GM12878 (cell line): ENCODE measurements around the gene PPP2R5C. TPM values are rescaled to one million over a fixed set of nuclear protein-coding genes. Genes with fewer than 3 reads are reported as not detected.

Experiments used
- ATAC-seq: fragments of 200-7000 bp; cut with Tn5 transposase; 3 replicates; pipeline ENCODE4 v1.9.1; 2020; ENCODE audit warnings: mild to moderate bottlenecking, moderate library complexity
- BruUV-seq: library from RNA; stranded (reverse); fragments of 400-500 nt; replicated peaks from 2 replicates; lab custom pipeline; 2021; lab: Mats Ljungman, UMichigan
- CTCF ChIA-PET: fragments of 300-600 bp; sonication (Branson Sonifier 250); formaldehyde crosslinking; extraction: SDS; loops from one replicate; lab custom pipeline; 2021; ENCODE audit warnings: inconsistent platforms; lab: Yijun Ruan, JAX
- POLR2A ChIA-PET: fragments of 350-600 bp; formaldehyde crosslinking; extraction: SDS; loops from one replicate; lab custom pipeline; 2021; ENCODE audit warnings: inconsistent platforms; lab: Charles Lee
- RAD21 ChIA-PET: fragments of 300-600 bp; sonication (Branson Sonifier 250); formaldehyde crosslinking; loops from one replicate; lab custom pipeline; 2023; ENCODE audit warnings: antibody characterized with exemption; ENCODE audit not compliant: unreplicated experiment; lab: Charles Lee
- SMC1A ChIA-PET: fragments of 300-600 bp; sonication (Branson Sonifier 250); formaldehyde crosslinking; loops from one replicate; lab custom pipeline; 2023; ENCODE audit not compliant: unreplicated experiment, uncharacterized antibody; lab: Charles Lee
- DNase-seq: peaks from one replicate; pipeline ENCODE4 v3.0.0-alpha.2; 2011; ENCODE audit warnings: low read depth, low spot score
- FAIRE-seq: peaks from 3 replicates; lab custom pipeline; 2011; peaks lifted over from hg19 to GRCh38; lab: Jason Lieb, UNC
- H2AFZ ChIP-seq: 2 replicates; pipeline ENCODE4 v1.6.0; 2011; ENCODE audit warnings: low read depth, low read length, control low read depth; ENCODE audit not compliant: control insufficient read depth
- H3K27ac ChIP-seq: 2 replicates; pipeline ENCODE4 v1.5.1; 2011; ENCODE audit warnings: control low read depth; ENCODE audit not compliant: control insufficient read depth, insufficient read depth
- H3K27me3 ChIP-seq, 2 experiments: replicated peaks in 1 of 2; 2 replicates each; pipeline versions ENCODE4 v1.6.0 to v1.6.1; 2011; ENCODE audit warnings: low read length in 1 of 2; ENCODE audit not compliant: control insufficient read depth in 2 of 2, insufficient read depth in 2 of 2
- H3K36me3 ChIP-seq, 2 experiments: 2 replicates each; pipeline ENCODE4 v1.5.1; 2011; ENCODE audit warnings: low read length in 1 of 2; ENCODE audit not compliant: control insufficient read depth in 2 of 2, insufficient read depth in 2 of 2
- H3K4me1 ChIP-seq: 2 replicates; pipeline ENCODE4 v1.6.1; 2011; ENCODE audit warnings: mild to moderate bottlenecking, low read length, moderate library complexity, mixed read lengths; ENCODE audit not compliant: control insufficient read depth, insufficient read depth
- H3K4me2 ChIP-seq: 2 replicates; pipeline ENCODE4 v1.6.0; 2011; ENCODE audit warnings: control low read depth; ENCODE audit not compliant: control insufficient read depth, insufficient read depth
- H3K4me3 ChIP-seq: fragments of 200-600 bp; sonication (generic); 2 replicates; pipeline ENCODE4 v1.5.1; 2016
- H3K79me2 ChIP-seq: 2 replicates; pipeline ENCODE4 v1.6.0; 2011; ENCODE audit warnings: low read length; ENCODE audit not compliant: control insufficient read depth, insufficient read depth
- H3K9ac ChIP-seq: 2 replicates; pipeline ENCODE4 v1.8.0; 2011; ENCODE audit warnings: low read length, control low read depth, mixed read lengths; ENCODE audit not compliant: control insufficient read depth, insufficient read depth
- H3K9me3 ChIP-seq: replicated peaks from 3 replicates; pipeline ENCODE4 v1.5.1; 2011; ENCODE audit warnings: mild to moderate bottlenecking, low read length; ENCODE audit not compliant: control insufficient read depth, insufficient read depth
- H4K20me1 ChIP-seq: 2 replicates; pipeline ENCODE4 v1.6.0; 2011; ENCODE audit not compliant: control insufficient read depth, insufficient read depth
- EZH2 ChIP-seq: IDR thresholded peaks from 2 replicates; pipeline ENCODE4 v1.6.1; 2012; ENCODE audit warnings: low read depth, mild to moderate bottlenecking, control low read depth, inconsistent platforms, low read length, borderline replicate concordance; ENCODE audit not compliant: control insufficient read depth
- GABPA ChIP-seq: IDR thresholded peaks from 2 replicates; pipeline ENCODE4 v1.6.1; 2014; ENCODE audit warnings: antibody characterized with exemption, low read depth, mild to moderate bottlenecking, inconsistent platforms
- HCFC1 ChIP-seq: fragments of 150-350 bp; IDR thresholded peaks from 2 replicates; pipeline ENCODE4 v1.6.1; 2014; ENCODE audit warnings: low read length
- JUNB ChIP-seq: IDR thresholded peaks from 2 replicates; pipeline ENCODE4 v1.6.1; 2016; ENCODE audit warnings: antibody characterized with exemption, mild to moderate bottlenecking
- PAX8 ChIP-seq: fragments of 450-650 bp; IDR thresholded peaks from 2 replicates; pipeline ENCODE4 v1.6.1; 2017; ENCODE audit warnings: mild to moderate bottlenecking, moderate library complexity
- STAT1 ChIP-seq: fragments of 450-650 bp; conservative IDR thresholded peaks from 2 replicates; pipeline ENCODE4 v1.6.1; 2014; ENCODE audit warnings: antibody characterized with exemption, mild to moderate bottlenecking
- USF2 ChIP-seq: IDR thresholded peaks from 2 replicates; pipeline ENCODE4 v1.6.1; 2011; ENCODE audit warnings: low read depth, low read length, improper control_type of control experiment, borderline replicate concordance
- WGBS: methylation state at CpG from one replicate; pipeline ENCODE4 v1.1.6; 2016; ENCODE audit warnings: low lambda C conversion rate; ENCODE audit not compliant: insufficient replicate concordance, insufficient coverage; ENCODE audit errors: missing lambda C conversion rate; 5-methylcytosine and 5-hydroxymethylcytosine counted together
- in situ Hi-C: fragments of 300-500 bp; cut with MboI; formaldehyde crosslinking; loops from 9 replicates; pipeline ENCODE4 v1.14.3; 2018; ENCODE audit warnings: mixed read lengths
- intact Hi-C: fragments of 100-400 bp; cut with micrococcal nuclease; formaldehyde crosslinking; loops from one replicate; pipeline ENCODE4 v1.14.2; 2022; ENCODE audit not compliant: unreplicated experiment
- polyA plus RNA-seq, 11 experiments: library from polyadenylated mRNA; depleted of rRNA in 4 of 11; unstranded in 6 of 11; stranded (reverse) in 5 of 11; fragments of >200 nt; fragmentation: Nextera tagmentation in 4 of 11; fragmentation: Illumina TruSeq in 1 of 11; extraction: Ambion mirVana in 4 of 11; extraction: Trizol in 1 of 11; gene quantifications; 1 replicate in 1 of 11; 2 replicates in 10 of 11; pipeline versions ENCODE4 v1.2.1 to v1.2.3, GENCODE V29; 2011 to 2016; ENCODE audit warnings: inconsistent platforms in 2 of 11, missing spikeins in 2 of 11, low read depth in 1 of 11
- total RNA-seq, 4 experiments: library from RNA; depleted of rRNA in 3 of 4; stranded (reverse); fragments of >200 nt in 3 of 4; fragmentation: Illumina TruSeq in 1 of 4; extraction: Trizol in 1 of 4; gene quantifications; 2 replicates each; pipeline versions ENCODE4 v1.2.1 to v1.2.3, GENCODE V29; 2013 to 2021
- TF ChIP-seq, protein P1 (sequence below): IDR thresholded peaks from 2 replicates; pipeline ENCODE4 v1.6.1; 2011; ENCODE audit warnings: mild to moderate bottlenecking, low read depth, low read length, moderate library complexity; ENCODE audit not compliant: insufficient replicate concordance

The PPP2R5C gene
- total and polyA plus RNA-seq, 10 of the 15 experiments (the other 5 are each of a cell fraction or from before 2014, with no cell fraction given), result 106 to 199 (median 144) TPM

- 92% methylated on average over 13 of the region's 13 CpGs for WGBS
- Histone ChIP-seq H3K4me2 (no peak overlapping the region), H3K4me1 (no peaks in the 10 kb centered on the region), H3K27ac (no peak overlapping the region), H2AFZ (no peak overlapping the region), H3K27me3 (no peaks in the 10 kb centered on the region), H4K20me1 (no peaks in the 10 kb centered on the region), H3K36me3 (peaks cover 24 to 45% of the 10 kb centered on the region in 2 experiments), H3K9me3 (no peaks in the 10 kb centered on the region), H3K4me3 (no peak overlapping the region), H3K79me2 (no peaks in the 10 kb centered on the region), H3K9ac (no peak overlapping the region)
- DNase-seq, result no peak
- SMC1A ChIA-PET, result interaction anchor here (1.4 kb wide), 1 partner anchor 53 kb away, joined by 3 read pairs; no protein-coding TSS in a partner anchor
- no peak for FAIRE-seq
- RAD21 ChIA-PET, result no interaction called here
- CTCF ChIA-PET, result interaction anchor here (1.8 kb wide), 2 partner anchors 132 to 196 kb away, joined by 5 read pairs; no protein-coding TSS in a partner anchor
- no TSS peak for BruUV-seq
- in situ Hi-C loops (no loop called here), intact Hi-C loops (no loop called here)
- TF ChIP-seq, protein P1, sequence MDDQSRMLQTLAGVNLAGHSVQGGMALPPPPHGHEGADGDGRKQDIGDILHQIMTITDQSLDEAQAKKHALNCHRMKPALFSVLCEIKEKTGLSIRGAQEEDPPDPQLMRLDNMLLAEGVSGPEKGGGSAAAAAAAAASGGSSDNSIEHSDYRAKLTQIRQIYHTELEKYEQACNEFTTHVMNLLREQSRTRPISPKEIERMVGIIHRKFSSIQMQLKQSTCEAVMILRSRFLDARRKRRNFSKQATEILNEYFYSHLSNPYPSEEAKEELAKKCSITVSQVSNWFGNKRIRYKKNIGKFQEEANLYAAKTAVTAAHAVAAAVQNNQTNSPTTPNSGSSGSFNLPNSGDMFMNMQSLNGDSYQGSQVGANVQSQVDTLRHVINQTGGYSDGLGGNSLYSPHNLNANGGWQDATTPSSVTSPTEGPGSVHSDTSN, result no peak
- TF ChIP-seq HCFC1, result no peak
- TF ChIP-seq EZH2, result no peak
- TF ChIP-seq USF2, result no peak
- no peak for TF ChIP-seq STAT1
- no peak for TF ChIP-seq JUNB
- no peak for TF ChIP-seq GABPA
- no peak for TF ChIP-seq PAX8
- ATAC-seq, result no peak
- POLR2A ChIA-PET, result no interaction called here
These were observed 141.6 kb downstream of the PPP2R5C start for GRCh38 chr14:101903111-101903561.
